HEK293 (cell line): Measurements from ENCODE around the gene B4GAT1.

ENCODE experiments used
- PBX3 ChIP-seq: sonication (generic); formaldehyde crosslinking; IDR thresholded peaks from 2 replicates; pipeline ENCODE4 v1.8.1; 2022; ENCODE audit warnings: mild to moderate bottlenecking, moderate library complexity, missing genetic modification reagents
- ZNF121 ChIP-seq: fragments of 450-650 bp; formaldehyde crosslinking; IDR thresholded peaks from 2 replicates; pipeline ENCODE4 v1.5.1; 2016; ENCODE audit warnings: missing biosample characterization, missing genetic modification characterization
- ZNF37A ChIP-seq: fragments of 450-650 bp; IDR thresholded peaks from 2 replicates; pipeline ENCODE4 v1.5.1; 2018; ENCODE audit warnings: missing biosample characterization, missing genetic modification characterization
- TF ChIP-seq, protein P1 (sequence below): fragments of 450-650 bp; formaldehyde crosslinking; IDR thresholded peaks from 2 replicates; pipeline ENCODE4 v1.5.1; 2016; ENCODE audit warnings: missing biosample characterization, missing genetic modification characterization, low read depth
- TF ChIP-seq, protein P2 (sequence below): fragments of 450-650 bp; formaldehyde crosslinking; IDR thresholded peaks from 2 replicates; pipeline ENCODE4 v1.5.1; 2016; ENCODE audit warnings: missing biosample characterization, missing genetic modification characterization

- no peak for TF ChIP-seq ZNF121 (tag by site-specific recombination)
- no peak for TF ChIP-seq PBX3 (CRISPR knock-in tag)
- TF ChIP-seq, protein P1, sequence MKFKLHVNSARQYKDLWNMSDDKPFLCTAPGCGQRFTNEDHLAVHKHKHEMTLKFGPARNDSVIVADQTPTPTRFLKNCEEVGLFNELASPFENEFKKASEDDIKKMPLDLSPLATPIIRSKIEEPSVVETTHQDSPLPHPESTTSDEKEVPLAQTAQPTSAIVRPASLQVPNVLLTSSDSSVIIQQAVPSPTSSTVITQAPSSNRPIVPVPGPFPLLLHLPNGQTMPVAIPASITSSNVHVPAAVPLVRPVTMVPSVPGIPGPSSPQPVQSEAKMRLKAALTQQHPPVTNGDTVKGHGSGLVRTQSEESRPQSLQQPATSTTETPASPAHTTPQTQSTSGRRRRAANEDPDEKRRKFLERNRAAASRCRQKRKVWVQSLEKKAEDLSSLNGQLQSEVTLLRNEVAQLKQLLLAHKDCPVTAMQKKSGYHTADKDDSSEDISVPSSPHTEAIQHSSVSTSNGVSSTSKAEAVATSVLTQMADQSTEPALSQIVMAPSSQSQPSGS (tag by site-specific recombination): no peak
- TF ChIP-seq, protein P2, sequence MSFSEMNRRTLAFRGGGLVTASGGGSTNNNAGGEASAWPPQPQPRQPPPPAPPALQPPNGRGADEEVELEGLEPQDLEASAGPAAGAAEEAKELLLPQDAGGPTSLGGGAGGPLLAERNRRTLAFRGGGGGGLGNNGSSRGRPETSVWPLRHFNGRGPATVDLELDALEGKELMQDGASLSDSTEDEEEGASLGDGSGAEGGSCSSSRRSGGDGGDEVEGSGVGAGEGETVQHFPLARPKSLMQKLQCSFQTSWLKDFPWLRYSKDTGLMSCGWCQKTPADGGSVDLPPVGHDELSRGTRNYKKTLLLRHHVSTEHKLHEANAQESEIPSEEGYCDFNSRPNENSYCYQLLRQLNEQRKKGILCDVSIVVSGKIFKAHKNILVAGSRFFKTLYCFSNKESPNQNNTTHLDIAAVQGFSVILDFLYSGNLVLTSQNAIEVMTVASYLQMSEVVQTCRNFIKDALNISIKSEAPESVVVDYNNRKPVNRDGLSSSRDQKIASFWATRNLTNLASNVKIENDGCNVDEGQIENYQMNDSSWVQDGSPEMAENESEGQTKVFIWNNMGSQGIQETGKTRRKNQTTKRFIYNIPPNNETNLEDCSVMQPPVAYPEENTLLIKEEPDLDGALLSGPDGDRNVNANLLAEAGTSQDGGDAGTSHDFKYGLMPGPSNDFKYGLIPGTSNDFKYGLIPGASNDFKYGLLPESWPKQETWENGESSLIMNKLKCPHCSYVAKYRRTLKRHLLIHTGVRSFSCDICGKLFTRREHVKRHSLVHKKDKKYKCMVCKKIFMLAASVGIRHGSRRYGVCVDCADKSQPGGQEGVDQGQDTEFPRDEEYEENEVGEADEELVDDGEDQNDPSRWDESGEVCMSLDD (tag by site-specific recombination): no peak
- TF ChIP-seq ZNF37A (tag by site-specific recombination): no peak
Observed at GRCh38 chr11:66335531-66336233, 11.7 kb downstream of the B4GAT1 start.
